SU-DHL-6 (cell line): Measurements from ENCODE around the gene CEP170.

ENCODE experiments used
- H2AFZ ChIP-seq: fragments of 200-600 bp; sonication (generic); 2 replicates; pipeline ENCODE4 v1.6.1; 2014; ENCODE audit warnings: low read depth, mild to moderate bottlenecking, moderate library complexity, mixed read lengths, antibody characterized with exemption, low read length; ENCODE audit not compliant: severe bottlenecking
- H3F3A ChIP-seq: fragments of 200-600 bp; shearing (Covaris generic); 2 replicates; pipeline ENCODE4 v1.6.0; 2016; ENCODE audit warnings: antibody characterized with exemption, mild to moderate bottlenecking; ENCODE audit not compliant: insufficient read depth
- H3K27ac ChIP-seq: fragments of 200-600 bp; sonication (generic); 2 replicates; pipeline ENCODE4 v1.5.1; 2016; ENCODE audit warnings: low read depth, mild to moderate bottlenecking, low read length, moderate library complexity, mixed read lengths
- H3K27me3 ChIP-seq: fragments of 200-600 bp; sonication (generic), shearing (Covaris generic); 2 replicates; pipeline ENCODE4 v1.6.0; 2014; ENCODE audit warnings: mild to moderate bottlenecking, low read length
- H3K36me3 ChIP-seq: fragments of 200-600 bp; sonication (generic); 2 replicates; pipeline ENCODE4 v1.6.1; 2014; ENCODE audit warnings: mild to moderate bottlenecking, low read length, mixed read lengths
- H3K4me2 ChIP-seq: fragments of 300-600, 200-600 bp; shearing (Covaris generic), sonication (generic); 2 replicates; pipeline ENCODE4 v1.6.0; 2014; ENCODE audit warnings: low read length, low read depth, mild to moderate bottlenecking; ENCODE audit not compliant: poor library complexity, severe bottlenecking
- H3K4me3 ChIP-seq: fragments of 200-600 bp; sonication (generic); 2 replicates; pipeline ENCODE4 v1.5.1; 2014; ENCODE audit warnings: antibody characterized with exemption, low read length, mild to moderate bottlenecking, mixed read lengths; ENCODE audit not compliant: insufficient read depth, poor library complexity, severe bottlenecking
- H3K79me2 ChIP-seq: fragments of 200-600 bp; sonication (generic); 2 replicates; pipeline ENCODE4 v1.6.1; 2014; ENCODE audit warnings: mild to moderate bottlenecking, low read length, moderate library complexity; ENCODE audit not compliant: insufficient read depth
- H3K9ac ChIP-seq: fragments of 200-600 bp; sonication (generic); 2 replicates; pipeline ENCODE4 v1.7.0; 2014; ENCODE audit warnings: mild to moderate bottlenecking, low read length
- H3K9me2 ChIP-seq: fragments of 200-600 bp; sonication (generic); replicated peaks from 2 replicates; pipeline ENCODE4 v1.6.1; 2014; ENCODE audit warnings: low read length; ENCODE audit not compliant: insufficient read depth
- H3K9me3 ChIP-seq: fragments of 200-600 bp; sonication (generic); 2 replicates; pipeline ENCODE4 v1.6.1; 2014; ENCODE audit warnings: low read length, mixed read lengths; ENCODE audit not compliant: insufficient read depth
- H4K20me1 ChIP-seq: fragments of 200-600 bp; sonication (generic); 2 replicates; pipeline ENCODE4 v1.6.1; 2014; ENCODE audit warnings: low read depth, mild to moderate bottlenecking, antibody characterized with exemption, low read length, moderate library complexity, mixed read lengths
- EZH2phosphoT487 ChIP-seq: fragments of 200-600 bp; sonication (generic), shearing (Covaris generic); conservative IDR thresholded peaks from 2 replicates; pipeline ENCODE4 v1.6.1; 2018; ENCODE audit warnings: mild to moderate bottlenecking, antibody characterized with exemption, low read length, moderate library complexity, mixed read lengths
- TF ChIP-seq, protein P1 (sequence below): fragments of 200-600 bp; sonication (generic); IDR thresholded peaks from one replicate; pipeline ENCODE4 v1.5.1; 2017; ENCODE audit warnings: antibody characterized with exemption, mild to moderate bottlenecking, low read length, moderate library complexity; ENCODE audit not compliant: insufficient read depth, poor library complexity, severe bottlenecking

CEP170 gene

DNA sequence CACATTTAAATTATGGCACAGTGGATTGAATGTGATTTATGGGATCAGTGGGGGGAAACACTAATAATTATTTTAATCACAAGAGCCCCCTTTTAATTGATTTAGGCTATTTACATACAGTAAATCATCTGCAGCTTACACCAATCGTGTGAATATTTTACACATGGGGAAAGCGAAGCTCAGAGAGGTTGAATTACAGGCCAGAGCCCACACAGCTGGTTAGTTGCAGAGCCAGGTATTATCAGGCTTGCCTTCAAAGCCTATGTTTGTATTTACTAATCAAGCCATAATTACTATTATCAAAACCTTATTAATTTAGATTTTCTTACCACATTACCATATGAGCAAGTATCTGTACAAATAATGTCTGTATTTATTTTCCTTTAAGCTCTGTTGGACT, 1.5 kb upstream of the CEP170 start:
- Histone ChIP-seq H3K79me2 (peaks cover 64% of the 10 kb centered on the region), H3K4me2 (peak overlapping the region; percentile 96), H3K9me2 (no peaks in the 10 kb centered on the region), H3K27me3 (no peaks in the 10 kb centered on the region), H3K36me3 (no peaks in the 10 kb centered on the region), H3K27ac (peak overlapping the region; percentile 57; the same call in 1 of the 2 replicates), H3K4me3 (peak overlapping the region; percentile 87), H4K20me1 (peaks cover 13% of the 10 kb centered on the region), H3F3A (peaks cover 5% of the 10 kb centered on the region; the same call in 1 of the 2 replicates), H2AFZ (no peak overlapping the region), H3K9ac (peak overlapping the region; percentile 70), H3K9me3 (no peaks in the 10 kb centered on the region)
- TF ChIP-seq, protein P1, sequence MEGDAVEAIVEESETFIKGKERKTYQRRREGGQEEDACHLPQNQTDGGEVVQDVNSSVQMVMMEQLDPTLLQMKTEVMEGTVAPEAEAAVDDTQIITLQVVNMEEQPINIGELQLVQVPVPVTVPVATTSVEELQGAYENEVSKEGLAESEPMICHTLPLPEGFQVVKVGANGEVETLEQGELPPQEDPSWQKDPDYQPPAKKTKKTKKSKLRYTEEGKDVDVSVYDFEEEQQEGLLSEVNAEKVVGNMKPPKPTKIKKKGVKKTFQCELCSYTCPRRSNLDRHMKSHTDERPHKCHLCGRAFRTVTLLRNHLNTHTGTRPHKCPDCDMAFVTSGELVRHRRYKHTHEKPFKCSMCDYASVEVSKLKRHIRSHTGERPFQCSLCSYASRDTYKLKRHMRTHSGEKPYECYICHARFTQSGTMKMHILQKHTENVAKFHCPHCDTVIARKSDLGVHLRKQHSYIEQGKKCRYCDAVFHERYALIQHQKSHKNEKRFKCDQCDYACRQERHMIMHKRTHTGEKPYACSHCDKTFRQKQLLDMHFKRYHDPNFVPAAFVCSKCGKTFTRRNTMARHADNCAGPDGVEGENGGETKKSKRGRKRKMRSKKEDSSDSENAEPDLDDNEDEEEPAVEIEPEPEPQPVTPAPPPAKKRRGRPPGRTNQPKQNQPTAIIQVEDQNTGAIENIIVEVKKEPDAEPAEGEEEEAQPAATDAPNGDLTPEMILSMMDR, result no peak

DNA sequence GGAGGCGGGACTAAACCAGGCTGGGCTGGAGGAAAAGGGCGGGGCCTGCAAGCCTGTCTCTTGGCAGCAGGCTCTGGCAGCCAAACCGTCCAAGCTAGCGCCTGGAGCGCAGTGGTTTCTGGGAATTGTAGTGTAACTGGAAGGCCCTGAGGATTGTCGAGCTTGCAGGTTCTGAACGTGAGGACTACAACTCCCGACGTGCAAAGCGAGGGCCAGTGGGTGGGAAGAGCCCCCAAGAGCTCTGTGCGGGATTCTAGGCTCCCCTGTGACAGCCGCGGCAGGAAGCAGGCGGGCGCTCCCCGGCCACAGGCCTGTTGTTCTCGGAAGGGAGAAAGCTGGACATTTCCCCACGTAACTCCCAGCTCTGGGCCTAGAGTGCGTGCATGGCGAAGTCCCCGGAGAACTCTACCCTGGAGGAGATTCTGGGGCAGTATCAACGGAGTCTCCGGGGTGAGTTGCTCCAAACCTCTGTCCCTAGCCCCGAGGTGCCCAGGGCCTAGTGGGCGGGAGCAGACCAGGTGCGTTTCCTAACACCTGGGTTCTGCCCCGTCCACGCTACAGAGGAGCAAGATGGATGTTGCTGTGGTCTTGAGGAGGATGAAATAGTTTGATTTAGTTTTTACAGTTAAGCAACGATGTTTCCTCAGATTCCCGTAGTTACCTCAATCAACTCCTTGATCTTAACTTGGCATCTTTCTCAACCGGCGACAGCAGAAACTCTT, 871 bp upstream of the CEP170 start, which contains the start of gene SDCCAG8:
TSS of gene SDCCAG8 (plus strand) at position 251 of the 722 bp plus-strand sequence. CDS start at position 384, 133 bp downstream.
- H3K9ac ChIP-seq, result peak within 1 kb of the TSS; percentile 70
- peak within 1 kb of the TSS; percentile 64 for H2AFZ ChIP-seq
- peaks cover 14% of the 10 kb centered on the region for H4K20me1 ChIP-seq
- peak within 1 kb of the TSS; percentile 87 for H3K4me3 ChIP-seq
- H3K27me3 ChIP-seq, result no peaks in the 10 kb centered on the region
- TF ChIP-seq, protein P1, result no peak
- TF ChIP-seq EZH2phosphoT487, result no peak
- H3K4me2 ChIP-seq, result peak within 1 kb of the TSS; percentile 96
- no peaks in the 10 kb centered on the region for H3K9me3 ChIP-seq
- H3F3A ChIP-seq, result peaks cover 6% of the 10 kb centered on the region; the same call in 1 of the 2 replicates
- peak within 1 kb of the TSS; percentile 77 for H3K27ac ChIP-seq
- H3K36me3 ChIP-seq, result no peaks in the 10 kb centered on the region
- no peaks in the 10 kb centered on the region for H3K9me2 ChIP-seq
- H3K79me2 ChIP-seq, result peaks cover 67% of the 10 kb centered on the region

DNA sequence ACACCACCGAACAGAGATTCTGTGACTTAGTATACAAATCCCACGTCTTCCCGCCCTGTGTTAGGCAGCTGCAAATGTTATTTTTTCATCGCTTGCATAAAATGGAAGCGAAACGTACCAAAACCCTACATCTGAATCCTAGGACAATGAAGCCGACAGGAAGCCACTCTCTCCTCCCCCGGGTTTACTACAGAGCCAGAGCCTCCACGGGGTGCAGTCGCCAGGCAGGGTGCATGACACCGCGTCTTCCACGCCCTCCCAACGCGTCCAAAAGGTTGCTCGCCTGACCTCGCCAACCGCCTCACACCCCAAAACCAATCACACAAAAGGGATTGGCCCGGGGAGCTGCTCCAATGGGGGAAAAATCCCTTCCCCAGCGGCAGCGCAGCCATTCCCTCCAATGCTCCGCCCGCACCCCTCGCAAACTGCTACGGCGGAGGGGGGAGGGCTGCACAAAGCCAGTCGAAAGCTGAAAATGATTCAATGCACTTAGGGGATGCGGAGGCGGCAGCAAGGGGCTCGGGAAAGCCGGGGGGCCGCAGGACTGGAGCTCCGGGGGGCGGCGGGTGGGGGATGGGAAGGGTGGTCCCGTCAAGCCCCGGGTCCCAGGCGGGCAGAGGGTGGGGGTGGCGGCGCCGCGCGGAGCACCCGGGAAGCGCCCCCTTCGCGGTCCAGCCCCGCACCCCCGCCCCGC, 701 bp downstream of the CEP170 start:
- H3F3A ChIP-seq, result peaks cover 6% of the 10 kb centered on the region; the same call in 1 of the 2 replicates

More for the DNA sequence above, 701 bp downstream of the CEP170 start:
- H4K20me1 ChIP-seq, result peaks cover 23% of the 10 kb centered on the region
- H3K9me2 ChIP-seq, result no peaks in the 10 kb centered on the region
- no peak for TF ChIP-seq EZH2phosphoT487
- TF ChIP-seq, protein P1, result no peak
- H2AFZ ChIP-seq, result peak overlapping the region; percentile 50
- no peaks in the 10 kb centered on the region for H3K27me3 ChIP-seq
- H3K36me3 ChIP-seq, result no peaks in the 10 kb centered on the region
- H3K9me3 ChIP-seq, result no peaks in the 10 kb centered on the region
- peak overlapping the region; percentile 70 for H3K9ac ChIP-seq
- H3K27ac ChIP-seq, result peak overlapping the region; percentile 77
- H3K4me2 ChIP-seq, result peak overlapping the region; percentile 100
- H3K4me3 ChIP-seq, result peak overlapping the region; percentile 69
- H3K79me2 ChIP-seq, result peaks cover 82% of the 10 kb centered on the region
